MM.1S (cell line): Measurements from ENCODE around the gene CAMK4.

Experiments
- EZH2 ChIP-seq: fragments of 300-600 bp; sonication (generic); optimal IDR thresholded peaks from 2 replicates; pipeline ENCODE3; 2017; ENCODE audit warnings: low read depth, mild to moderate bottlenecking, antibody characterized with exemption, low read length, mixed read lengths
- EZH2phosphoT487 ChIP-seq: fragments of 300-600 bp; sonication (generic); IDR thresholded peaks from 2 replicates; pipeline ENCODE4 v1.6.1; 2018; ENCODE audit warnings: antibody characterized with exemption, low read length
- TF ChIP-seq, protein P1 (sequence below): fragments of 300-600 bp; sonication (generic); IDR thresholded peaks from 2 replicates; pipeline ENCODE4 v1.5.1; 2016; ENCODE audit warnings: antibody characterized with exemption, low read length, mixed read lengths

- TF ChIP-seq EZH2phosphoT487 (no peak), EZH2 (no peak)
- TF ChIP-seq, protein P1, sequence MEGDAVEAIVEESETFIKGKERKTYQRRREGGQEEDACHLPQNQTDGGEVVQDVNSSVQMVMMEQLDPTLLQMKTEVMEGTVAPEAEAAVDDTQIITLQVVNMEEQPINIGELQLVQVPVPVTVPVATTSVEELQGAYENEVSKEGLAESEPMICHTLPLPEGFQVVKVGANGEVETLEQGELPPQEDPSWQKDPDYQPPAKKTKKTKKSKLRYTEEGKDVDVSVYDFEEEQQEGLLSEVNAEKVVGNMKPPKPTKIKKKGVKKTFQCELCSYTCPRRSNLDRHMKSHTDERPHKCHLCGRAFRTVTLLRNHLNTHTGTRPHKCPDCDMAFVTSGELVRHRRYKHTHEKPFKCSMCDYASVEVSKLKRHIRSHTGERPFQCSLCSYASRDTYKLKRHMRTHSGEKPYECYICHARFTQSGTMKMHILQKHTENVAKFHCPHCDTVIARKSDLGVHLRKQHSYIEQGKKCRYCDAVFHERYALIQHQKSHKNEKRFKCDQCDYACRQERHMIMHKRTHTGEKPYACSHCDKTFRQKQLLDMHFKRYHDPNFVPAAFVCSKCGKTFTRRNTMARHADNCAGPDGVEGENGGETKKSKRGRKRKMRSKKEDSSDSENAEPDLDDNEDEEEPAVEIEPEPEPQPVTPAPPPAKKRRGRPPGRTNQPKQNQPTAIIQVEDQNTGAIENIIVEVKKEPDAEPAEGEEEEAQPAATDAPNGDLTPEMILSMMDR = no peak
These were observed 271.0 kb downstream of the CAMK4 start for GRCh38 chr5:111495159-111495558.
